Measurements from ENCODE around the gene RELA. TPM values are rescaled to one million over a fixed set of nuclear protein-coding genes. Genes with fewer than 3 reads are reported as not detected.
A peak's percentile ranks its signal among the peaks of the same experiment; 100 is the strongest.

RELA gene
- total and polyA plus RNA-seq, 2 of the 13 experiments (the other 11 are each of a cell fraction or from before 2014, with no cell fraction given): 21.4 to 40.5 TPM

GRCh38 chr11:65616575-65617001 lies 46.1 kb downstream of the RELA start (continued):
- TF ChIP-seq HNF1A (IDR thresholded peaks at IDR 0.05; ENCODE audit: low read depth) (no peak), HNF1A (CRISPR knock-in tag; IDR thresholded peaks at IDR 0.05; ENCODE audit: borderline replicate concordance) (no peak), XRCC5 (optimal IDR thresholded peaks at IDR 0.05; ENCODE audit: low read length) (no peak), HMGXB4 (CRISPR knock-in tag; IDR thresholded peaks at IDR 0.05; ENCODE audit: borderline replicate concordance in 1 of 2, low read depth in 1 of 2) (no peak), SMARCE1 (IDR thresholded peaks at IDR 0.05; ENCODE audit: borderline replicate concordance) (no peak), MZF1 (CRISPR knock-in tag; IDR thresholded peaks at IDR 0.05; ENCODE audit: borderline replicate concordance) (no peak), MIER3 (CRISPR knock-in tag; IDR thresholded peaks at IDR 0.05; ENCODE audit: borderline replicate concordance) (no peak), ETS1 (CRISPR knock-in tag; IDR thresholded peaks at IDR 0.05) (no peak), ZSCAN20 (CRISPR knock-in tag; IDR thresholded peaks at IDR 0.05; ENCODE audit: borderline replicate concordance) (no peak), HDAC2 (CRISPR knock-in tag; IDR thresholded peaks at IDR 0.05) (0 out of 2 replicates have a peak, but pooled peaks have one; percentile 14), ZNF790 (CRISPR knock-in tag; IDR thresholded peaks at IDR 0.05; ENCODE audit: borderline replicate concordance) (no peak), ZNF318 (CRISPR knock-in tag; IDR thresholded peaks at IDR 0.05) (no peak), ZBTB8A (CRISPR knock-in tag; IDR thresholded peaks at IDR 0.05; ENCODE audit: borderline replicate concordance, low read depth) (no peak), ZNF329 (CRISPR knock-in tag; IDR thresholded peaks at IDR 0.05; ENCODE audit: low read depth) (no peak)

All from HepG2 (cell line).